ENCODE data around the gene POMT1. TPM values are rescaled to one million over a fixed set of nuclear protein-coding genes. Genes with fewer than 3 reads are reported as not detected.

The POMT1 gene
- polyA plus RNA-seq, 1 of the 3 experiments (the other 2 are of a cell fraction), result 44.5 TPM

DNA sequence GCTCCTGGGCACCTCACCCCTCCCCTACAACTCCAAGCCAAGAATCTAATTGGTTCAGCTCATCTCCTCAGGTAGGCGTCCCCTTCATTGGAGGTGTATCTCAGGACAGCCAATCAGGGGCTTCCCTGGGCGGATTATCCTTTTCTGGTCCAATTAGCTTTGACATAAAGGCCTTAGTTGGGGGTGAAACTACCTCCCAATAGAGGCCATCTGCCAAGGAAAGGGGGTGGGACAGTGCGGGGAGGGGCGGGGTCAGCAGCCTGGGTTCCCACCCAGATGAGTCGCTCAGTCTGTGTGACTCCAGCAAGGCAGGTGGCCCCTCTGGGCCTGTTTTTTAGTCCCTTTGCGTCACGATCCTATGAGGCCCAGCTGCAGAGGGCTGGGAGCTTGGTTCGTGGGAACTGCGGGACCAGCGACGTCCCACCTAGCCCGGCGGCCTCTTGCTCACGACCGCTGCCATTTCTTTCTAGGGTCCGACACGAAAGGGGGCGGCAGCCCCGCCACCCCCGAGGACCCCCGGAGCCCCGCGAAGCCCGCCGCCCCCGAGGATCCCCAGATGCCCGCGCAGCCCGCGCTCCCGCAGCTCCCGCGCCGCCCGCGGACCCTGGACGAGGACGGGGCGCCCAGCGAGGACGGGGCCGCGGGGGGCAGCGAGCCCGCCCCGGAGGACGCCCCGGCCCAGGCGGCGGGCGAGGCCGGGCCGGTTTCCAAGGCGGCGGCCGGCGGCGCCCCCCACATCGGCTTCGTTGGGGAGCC is 51.5 kb downstream of the POMT1 start (continued):
- no peak for TF ChIP-seq SIN3A (IDR thresholded peaks at IDR 0.05; ENCODE audit: borderline replicate concordance, low read depth, low read length)

- no peaks in the 10 kb centered on the region for H3K9me3 ChIP-seq
- H3K79me2 ChIP-seq (ENCODE audit: insufficient read depth), result no peaks in the 10 kb centered on the region
- H4K20me1 ChIP-seq (ENCODE audit: insufficient read depth), result no peaks in the 10 kb centered on the region
- ChIA-PET POLR2A (no interaction called here), CTCF (interaction anchor here (1.2 to 1.8 kb wide), 2 partner anchors 8 to 185 kb away, joined by 4 read pairs; no protein-coding TSS in a partner anchor)
- no peak overlapping the region for H3K4me3 ChIP-seq (ENCODE audit: low read depth in 2 of 2, low read length in 1 of 2)
- H3K4me1 ChIP-seq (ENCODE audit: control insufficient read depth in 1 of 2, insufficient read depth in 2 of 2, low read depth in 1 of 2, low read length in 1 of 2), result no peaks in the 10 kb centered on the region
- no peaks in the 10 kb centered on the region for H3F3A ChIP-seq (replicated peaks; ENCODE audit: insufficient read depth)
- H3K4me2 ChIP-seq, result no peak overlapping the region
- no peak overlapping the region for H3K9ac ChIP-seq
- DNase-seq, result no peak
- no peak overlapping the region for H2AFZ ChIP-seq (ENCODE audit: low read depth)
- H3K9me2 ChIP-seq, result no peaks in the 10 kb centered on the region
- H3K27me3 ChIP-seq (ENCODE audit: insufficient read depth), result peaks cover 4% of the 10 kb centered on the region; the same call in 1 of the 2 replicates
- no peaks in the 10 kb centered on the region for H3K36me3 ChIP-seq (replicated peaks in 1 of 2; ENCODE audit: control insufficient read depth in 1 of 2, insufficient read depth in 2 of 2, low read length in 1 of 2)
- H3K27ac ChIP-seq (ENCODE audit: low read depth in 2 of 2, low read length in 1 of 2), result no peak overlapping the region
- TF ChIP-seq, protein P1, sequence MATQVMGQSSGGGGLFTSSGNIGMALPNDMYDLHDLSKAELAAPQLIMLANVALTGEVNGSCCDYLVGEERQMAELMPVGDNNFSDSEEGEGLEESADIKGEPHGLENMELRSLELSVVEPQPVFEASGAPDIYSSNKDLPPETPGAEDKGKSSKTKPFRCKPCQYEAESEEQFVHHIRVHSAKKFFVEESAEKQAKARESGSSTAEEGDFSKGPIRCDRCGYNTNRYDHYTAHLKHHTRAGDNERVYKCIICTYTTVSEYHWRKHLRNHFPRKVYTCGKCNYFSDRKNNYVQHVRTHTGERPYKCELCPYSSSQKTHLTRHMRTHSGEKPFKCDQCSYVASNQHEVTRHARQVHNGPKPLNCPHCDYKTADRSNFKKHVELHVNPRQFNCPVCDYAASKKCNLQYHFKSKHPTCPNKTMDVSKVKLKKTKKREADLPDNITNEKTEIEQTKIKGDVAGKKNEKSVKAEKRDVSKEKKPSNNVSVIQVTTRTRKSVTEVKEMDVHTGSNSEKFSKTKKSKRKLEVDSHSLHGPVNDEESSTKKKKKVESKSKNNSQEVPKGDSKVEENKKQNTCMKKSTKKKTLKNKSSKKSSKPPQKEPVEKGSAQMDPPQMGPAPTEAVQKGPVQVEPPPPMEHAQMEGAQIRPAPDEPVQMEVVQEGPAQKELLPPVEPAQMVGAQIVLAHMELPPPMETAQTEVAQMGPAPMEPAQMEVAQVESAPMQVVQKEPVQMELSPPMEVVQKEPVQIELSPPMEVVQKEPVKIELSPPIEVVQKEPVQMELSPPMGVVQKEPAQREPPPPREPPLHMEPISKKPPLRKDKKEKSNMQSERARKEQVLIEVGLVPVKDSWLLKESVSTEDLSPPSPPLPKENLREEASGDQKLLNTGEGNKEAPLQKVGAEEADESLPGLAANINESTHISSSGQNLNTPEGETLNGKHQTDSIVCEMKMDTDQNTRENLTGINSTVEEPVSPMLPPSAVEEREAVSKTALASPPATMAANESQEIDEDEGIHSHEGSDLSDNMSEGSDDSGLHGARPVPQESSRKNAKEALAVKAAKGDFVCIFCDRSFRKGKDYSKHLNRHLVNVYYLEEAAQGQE (IDR thresholded peaks at IDR 0.05; ENCODE audit: low read depth, low read length), result no peak
- TF ChIP-seq ELF1 (IDR thresholded peaks at IDR 0.05) (no peak), RXRA (IDR thresholded peaks at IDR 0.05; ENCODE audit: borderline replicate concordance, low read depth) (no peak), USF2 (IDR thresholded peaks at IDR 0.05; ENCODE audit: borderline replicate concordance, low read depth, low read length) (no peak), TEAD4 (IDR thresholded peaks at IDR 0.05; ENCODE audit: borderline replicate concordance, insufficient read depth) (no peak), TCF12 (IDR thresholded peaks at IDR 0.05) (no peak), CTCF (IDR thresholded peaks at IDR 0.05) (no peak), FOXM1 (IDR thresholded peaks at IDR 0.05; ENCODE audit: low read depth) (no peak), FOSL2 (IDR thresholded peaks at IDR 0.05; ENCODE audit: borderline replicate concordance, low read depth) (no peak), JUND (IDR thresholded peaks at IDR 0.05) (no peak), MEF2A (IDR thresholded peaks at IDR 0.05; ENCODE audit: borderline replicate concordance, low read depth) (no peak), RFX5 (IDR thresholded peaks at IDR 0.05; ENCODE audit: low read length) (no peak), EZH2phosphoT487 (IDR thresholded peaks at IDR 0.05; ENCODE audit: borderline replicate concordance, low read depth) (no peak), PBX3 (IDR thresholded peaks at IDR 0.05) (no peak), FOXJ3 (CRISPR knock-in tag; IDR thresholded peaks at IDR 0.05) (no peak), ZBTB33 (IDR thresholded peaks at IDR 0.05; ENCODE audit: borderline replicate concordance, low read depth) (no peak), SIN3A (IDR thresholded peaks at IDR 0.05; ENCODE audit: borderline replicate concordance, low read depth, low read length) (no peak)
- TF ChIP-seq, protein P2, sequence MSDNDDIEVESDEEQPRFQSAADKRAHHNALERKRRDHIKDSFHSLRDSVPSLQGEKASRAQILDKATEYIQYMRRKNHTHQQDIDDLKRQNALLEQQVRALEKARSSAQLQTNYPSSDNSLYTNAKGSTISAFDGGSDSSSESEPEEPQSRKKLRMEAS (IDR thresholded peaks at IDR 0.05; ENCODE audit: low read depth), result no peak
- TF ChIP-seq, protein P3, sequence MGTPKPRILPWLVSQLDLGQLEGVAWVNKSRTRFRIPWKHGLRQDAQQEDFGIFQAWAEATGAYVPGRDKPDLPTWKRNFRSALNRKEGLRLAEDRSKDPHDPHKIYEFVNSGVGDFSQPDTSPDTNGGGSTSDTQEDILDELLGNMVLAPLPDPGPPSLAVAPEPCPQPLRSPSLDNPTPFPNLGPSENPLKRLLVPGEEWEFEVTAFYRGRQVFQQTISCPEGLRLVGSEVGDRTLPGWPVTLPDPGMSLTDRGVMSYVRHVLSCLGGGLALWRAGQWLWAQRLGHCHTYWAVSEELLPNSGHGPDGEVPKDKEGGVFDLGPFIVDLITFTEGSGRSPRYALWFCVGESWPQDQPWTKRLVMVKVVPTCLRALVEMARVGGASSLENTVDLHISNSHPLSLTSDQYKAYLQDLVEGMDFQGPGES (IDR thresholded peaks at IDR 0.05; ENCODE audit: low read depth, low read length), result no peak
- 55% methylated on average over 29 of the region's 54 CpGs for WGBS (ENCODE audit: low lambda C conversion rate)
These were observed 52.2 kb downstream of the POMT1 start for GRCh38 chr9:131554843-131555351.
